ENCODE measurements around the gene REC114.
"Not testable (repeated sequence)": the region's sequence is repeated elsewhere in the genome, so short reads cannot be mapped to it uniquely, and the experiment has no call there.

The REC114 gene

GRCh38 chr15:73482166-73482565, 39.2 kb downstream of the REC114 start:
- DNase-seq (ENCODE audit: insufficient read length, low spot score): no peak
- TF ChIP-seq, protein P1, sequence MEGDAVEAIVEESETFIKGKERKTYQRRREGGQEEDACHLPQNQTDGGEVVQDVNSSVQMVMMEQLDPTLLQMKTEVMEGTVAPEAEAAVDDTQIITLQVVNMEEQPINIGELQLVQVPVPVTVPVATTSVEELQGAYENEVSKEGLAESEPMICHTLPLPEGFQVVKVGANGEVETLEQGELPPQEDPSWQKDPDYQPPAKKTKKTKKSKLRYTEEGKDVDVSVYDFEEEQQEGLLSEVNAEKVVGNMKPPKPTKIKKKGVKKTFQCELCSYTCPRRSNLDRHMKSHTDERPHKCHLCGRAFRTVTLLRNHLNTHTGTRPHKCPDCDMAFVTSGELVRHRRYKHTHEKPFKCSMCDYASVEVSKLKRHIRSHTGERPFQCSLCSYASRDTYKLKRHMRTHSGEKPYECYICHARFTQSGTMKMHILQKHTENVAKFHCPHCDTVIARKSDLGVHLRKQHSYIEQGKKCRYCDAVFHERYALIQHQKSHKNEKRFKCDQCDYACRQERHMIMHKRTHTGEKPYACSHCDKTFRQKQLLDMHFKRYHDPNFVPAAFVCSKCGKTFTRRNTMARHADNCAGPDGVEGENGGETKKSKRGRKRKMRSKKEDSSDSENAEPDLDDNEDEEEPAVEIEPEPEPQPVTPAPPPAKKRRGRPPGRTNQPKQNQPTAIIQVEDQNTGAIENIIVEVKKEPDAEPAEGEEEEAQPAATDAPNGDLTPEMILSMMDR (IDR thresholded peaks at IDR 0.05; ENCODE audit: insufficient read depth, missing control alignments): no peak

DNA sequence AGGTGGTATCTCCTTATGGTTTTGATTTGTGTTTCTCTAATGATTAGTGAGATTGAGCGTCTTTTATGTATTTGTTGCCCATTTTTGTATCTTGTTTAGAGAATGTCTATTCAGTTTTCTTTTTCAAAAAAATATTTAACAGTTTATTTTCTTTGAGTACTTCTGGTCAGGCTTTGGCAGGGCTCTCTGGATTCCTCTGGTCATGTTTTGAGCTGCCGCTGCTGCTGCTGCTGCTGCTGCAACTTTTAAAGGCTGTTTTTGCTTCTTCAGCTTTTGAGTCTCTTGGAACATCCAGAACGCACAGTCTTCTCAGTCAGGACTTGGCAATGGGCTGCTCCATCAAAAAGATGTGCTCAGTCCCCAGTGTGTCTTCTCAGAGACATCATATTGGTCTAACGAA, 40.1 kb downstream of the REC114 start:
- TF ChIP-seq, protein P1 (IDR thresholded peaks at IDR 0.05; ENCODE audit: insufficient read depth, missing control alignments): no peak
- FAIRE-seq: no peak
- DNase-seq (ENCODE audit: insufficient read length, low spot score): no peak

More at GRCh38 chr15:73482166-73482565, 39.2 kb downstream of the REC114 start:
- no peak for FAIRE-seq

DNA sequence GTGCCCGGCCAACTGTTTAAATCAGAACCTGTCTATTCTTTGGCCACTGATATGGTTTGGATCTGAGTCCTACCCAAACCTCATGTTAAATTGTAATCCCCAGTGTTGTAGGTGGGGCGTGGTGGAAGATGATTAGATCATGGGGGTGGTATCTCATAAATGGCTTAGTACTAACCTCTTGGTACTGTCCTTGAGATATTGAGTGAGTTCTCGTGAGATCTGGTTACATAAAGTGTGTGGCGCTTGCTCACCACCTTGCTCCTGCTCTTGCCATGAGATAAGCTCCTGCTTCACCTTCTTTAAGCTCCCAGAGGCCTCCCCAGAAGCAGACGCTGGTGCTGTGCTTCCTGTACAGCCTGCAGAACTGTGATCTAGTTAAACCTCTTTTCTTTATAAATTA, 42.4 kb downstream of the REC114 start:
- TF ChIP-seq, protein P1 (IDR thresholded peaks at IDR 0.05; ENCODE audit: insufficient read depth, missing control alignments): no peak
- no peak for FAIRE-seq
- DNase-seq (ENCODE audit: insufficient read length, low spot score): no peak

GRCh38 chr15:73485885-73486284, 42.9 kb downstream of the REC114 start:
- DNase-seq (ENCODE audit: insufficient read length, low spot score); FAIRE-seq: not testable (repeated sequence)

GRCh38 chr15:73488698-73489097, 45.7 kb downstream of the REC114 start:
- TF ChIP-seq, protein P1 (IDR thresholded peaks at IDR 0.05; ENCODE audit: insufficient read depth, missing control alignments): no peak
- FAIRE-seq (no peak), DNase-seq (ENCODE audit: insufficient read length, low spot score) (no peak)

- no peak for DNase-seq (ENCODE audit: insufficient read length, low spot score)
- FAIRE-seq: no peak
- TF ChIP-seq, protein P1 (IDR thresholded peaks at IDR 0.05; ENCODE audit: insufficient read depth, missing control alignments): no peak
Observed at GRCh38 chr15:73493922-73494321, 51.0 kb downstream of the REC114 start.

DNA sequence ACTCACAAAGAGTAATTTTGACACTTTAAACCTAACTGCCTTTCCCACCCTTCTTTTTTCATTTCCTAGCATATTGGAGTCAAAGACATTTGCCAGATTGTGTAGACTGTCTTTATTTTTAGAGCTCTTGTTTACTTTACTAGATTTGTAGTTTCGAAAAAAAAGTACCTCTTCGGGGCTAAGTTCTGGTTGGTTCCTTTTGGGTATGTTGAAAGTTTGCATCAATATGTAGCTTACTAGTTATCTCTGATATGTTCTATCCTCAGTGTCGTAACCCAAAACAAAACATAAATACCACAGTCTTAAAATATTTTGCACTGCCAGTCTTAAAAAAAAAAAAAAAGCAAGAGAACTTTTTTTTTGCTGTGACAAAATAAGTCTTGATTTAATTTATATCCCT, 52.2 kb downstream of the REC114 start:
- TF ChIP-seq, protein P1 (IDR thresholded peaks at IDR 0.05; ENCODE audit: insufficient read depth, missing control alignments): no peak
- FAIRE-seq: no peak
- no peak for DNase-seq (ENCODE audit: insufficient read length, low spot score)

- FAIRE-seq (no peak), DNase-seq (ENCODE audit: insufficient read length, low spot score) (no peak)
- TF ChIP-seq, protein P1 (IDR thresholded peaks at IDR 0.05; ENCODE audit: insufficient read depth, missing control alignments): no peak
Observed at GRCh38 chr15:73500696-73501095, 57.7 kb downstream of the REC114 start.
